GM12878 (cell line): ENCODE results near the gene MAGI2. TPM values are rescaled to one million over a fixed set of nuclear protein-coding genes. Genes with fewer than 3 reads are reported as not detected.

Source experiments
- ATAC-seq: fragments of 200-7000 bp; cut with Tn5 transposase; 3 replicates; pipeline ENCODE4 v1.9.1; 2020; ENCODE audit warnings: mild to moderate bottlenecking, moderate library complexity
- BruUV-seq: library from RNA; stranded (reverse); fragments of 400-500 nt; replicated peaks from 2 replicates; lab custom pipeline; 2021; lab: Mats Ljungman, UMichigan
- CTCF ChIA-PET: fragments of 300-600 bp; sonication (Branson Sonifier 250); formaldehyde crosslinking; extraction: SDS; loops from one replicate; lab custom pipeline; 2021; ENCODE audit warnings: inconsistent platforms; lab: Yijun Ruan, JAX
- POLR2A ChIA-PET: fragments of 350-600 bp; formaldehyde crosslinking; extraction: SDS; loops from one replicate; lab custom pipeline; 2021; ENCODE audit warnings: inconsistent platforms; lab: Charles Lee
- RAD21 ChIA-PET: fragments of 300-600 bp; sonication (Branson Sonifier 250); formaldehyde crosslinking; loops from one replicate; lab custom pipeline; 2023; ENCODE audit warnings: antibody characterized with exemption; ENCODE audit not compliant: unreplicated experiment; lab: Charles Lee
- SMC1A ChIA-PET: fragments of 300-600 bp; sonication (Branson Sonifier 250); formaldehyde crosslinking; loops from one replicate; lab custom pipeline; 2023; ENCODE audit not compliant: unreplicated experiment, uncharacterized antibody; lab: Charles Lee
- DNase-seq: peaks from one replicate; pipeline ENCODE4 v3.0.0-alpha.2; 2011; ENCODE audit warnings: low read depth, low spot score
- FAIRE-seq: peaks from 3 replicates; lab custom pipeline; 2011; peaks lifted over from hg19 to GRCh38; lab: Jason Lieb, UNC
- H2AFZ ChIP-seq: 2 replicates; pipeline ENCODE4 v1.6.0; 2011; ENCODE audit warnings: low read depth, low read length, control low read depth; ENCODE audit not compliant: control insufficient read depth
- H3K27ac ChIP-seq: 2 replicates; pipeline ENCODE4 v1.5.1; 2011; ENCODE audit warnings: control low read depth; ENCODE audit not compliant: control insufficient read depth, insufficient read depth
- H3K27me3 ChIP-seq, 2 experiments: replicated peaks in 1 of 2; 2 replicates each; pipeline versions ENCODE4 v1.6.0 to v1.6.1; 2011; ENCODE audit warnings: low read length in 1 of 2; ENCODE audit not compliant: control insufficient read depth in 2 of 2, insufficient read depth in 2 of 2
- H3K36me3 ChIP-seq, 2 experiments: 2 replicates each; pipeline ENCODE4 v1.5.1; 2011; ENCODE audit warnings: low read length in 1 of 2; ENCODE audit not compliant: control insufficient read depth in 2 of 2, insufficient read depth in 2 of 2
- H3K4me1 ChIP-seq: 2 replicates; pipeline ENCODE4 v1.6.1; 2011; ENCODE audit warnings: mild to moderate bottlenecking, low read length, moderate library complexity, mixed read lengths; ENCODE audit not compliant: control insufficient read depth, insufficient read depth
- H3K4me2 ChIP-seq: 2 replicates; pipeline ENCODE4 v1.6.0; 2011; ENCODE audit warnings: control low read depth; ENCODE audit not compliant: control insufficient read depth, insufficient read depth
- H3K4me3 ChIP-seq: fragments of 200-600 bp; sonication (generic); 2 replicates; pipeline ENCODE4 v1.5.1; 2016
- H3K79me2 ChIP-seq: 2 replicates; pipeline ENCODE4 v1.6.0; 2011; ENCODE audit warnings: low read length; ENCODE audit not compliant: control insufficient read depth, insufficient read depth
- H3K9ac ChIP-seq: 2 replicates; pipeline ENCODE4 v1.8.0; 2011; ENCODE audit warnings: low read length, control low read depth, mixed read lengths; ENCODE audit not compliant: control insufficient read depth, insufficient read depth
- H3K9me3 ChIP-seq: replicated peaks from 3 replicates; pipeline ENCODE4 v1.5.1; 2011; ENCODE audit warnings: mild to moderate bottlenecking, low read length; ENCODE audit not compliant: control insufficient read depth, insufficient read depth
- H4K20me1 ChIP-seq: 2 replicates; pipeline ENCODE4 v1.6.0; 2011; ENCODE audit not compliant: control insufficient read depth, insufficient read depth
- CREM ChIP-seq: IDR thresholded peaks from 2 replicates; pipeline ENCODE4 v1.6.1; 2014; ENCODE audit warnings: antibody characterized with exemption, low read depth
- FOS ChIP-seq: IDR thresholded peaks from 3 replicates; pipeline ENCODE4 v1.6.1; 2011; ENCODE audit warnings: borderline replicate concordance; ENCODE audit not compliant: insufficient read length; ENCODE audit errors: extremely low read depth
- FOXK2 ChIP-seq: fragments of 450-650 bp; IDR thresholded peaks from 2 replicates; pipeline ENCODE4 v1.6.1; 2017; ENCODE audit warnings: mild to moderate bottlenecking, moderate library complexity
- IRF5 ChIP-seq: fragments of 450-650 bp; IDR thresholded peaks from 2 replicates; pipeline ENCODE4 v1.6.1; 2017; ENCODE audit warnings: borderline replicate concordance
- KLF5 ChIP-seq: fragments of 450-650 bp; IDR thresholded peaks from 2 replicates; pipeline ENCODE4 v1.6.1; 2014; ENCODE audit warnings: mild to moderate bottlenecking; ENCODE audit not compliant: partially characterized antibody
- MYC ChIP-seq: IDR thresholded peaks from 2 replicates; pipeline ENCODE4 v1.6.1; 2011; ENCODE audit warnings: mild to moderate bottlenecking, low read length, moderate library complexity, inconsistent platforms; ENCODE audit not compliant: insufficient read depth, insufficient replicate concordance, insufficient read length, severe bottlenecking
- PAX5 ChIP-seq: IDR thresholded peaks from 2 replicates; pipeline ENCODE4 v1.6.1; 2011; ENCODE audit warnings: low read depth, low read length, borderline replicate concordance
- PBX3 ChIP-seq: IDR thresholded peaks from 2 replicates; pipeline ENCODE4 v1.6.1; 2011; ENCODE audit warnings: mild to moderate bottlenecking, low read depth, low read length, moderate library complexity; ENCODE audit not compliant: insufficient replicate concordance
- PML ChIP-seq: IDR thresholded peaks from 2 replicates; pipeline ENCODE4 v1.6.1; 2012; ENCODE audit warnings: low read length, inconsistent platforms
- SIN3A ChIP-seq: IDR thresholded peaks from 2 replicates; pipeline ENCODE4 v1.6.1; 2012; ENCODE audit warnings: low read depth, low read length, improper control_type of control experiment
- WGBS: methylation state at CpG from one replicate; pipeline ENCODE4 v1.1.6; 2016; ENCODE audit warnings: low lambda C conversion rate; ENCODE audit not compliant: insufficient replicate concordance, insufficient coverage; ENCODE audit errors: missing lambda C conversion rate; 5-methylcytosine and 5-hydroxymethylcytosine counted together
- in situ Hi-C: fragments of 300-500 bp; cut with MboI; formaldehyde crosslinking; loops from 9 replicates; pipeline ENCODE4 v1.14.3; 2018; ENCODE audit warnings: mixed read lengths
- intact Hi-C: fragments of 100-400 bp; cut with micrococcal nuclease; formaldehyde crosslinking; loops from one replicate; pipeline ENCODE4 v1.14.2; 2022; ENCODE audit not compliant: unreplicated experiment
- polyA plus RNA-seq, 11 experiments: library from polyadenylated mRNA; depleted of rRNA in 4 of 11; unstranded in 6 of 11; stranded (reverse) in 5 of 11; fragments of >200 nt; fragmentation: Nextera tagmentation in 4 of 11; fragmentation: Illumina TruSeq in 1 of 11; extraction: Ambion mirVana in 4 of 11; extraction: Trizol in 1 of 11; gene quantifications; 1 replicate in 1 of 11; 2 replicates in 10 of 11; pipeline versions ENCODE4 v1.2.1 to v1.2.3, GENCODE V29; 2011 to 2016; ENCODE audit warnings: inconsistent platforms in 2 of 11, missing spikeins in 2 of 11, low read depth in 1 of 11
- total RNA-seq, 4 experiments: library from RNA; depleted of rRNA in 3 of 4; stranded (reverse); fragments of >200 nt in 3 of 4; fragmentation: Illumina TruSeq in 1 of 4; extraction: Trizol in 1 of 4; gene quantifications; 2 replicates each; pipeline versions ENCODE4 v1.2.1 to v1.2.3, GENCODE V29; 2013 to 2021
- TF ChIP-seq, protein P1 (sequence below): fragments of 150-350 bp; IDR thresholded peaks from 2 replicates; pipeline ENCODE4 v1.6.1; 2016; ENCODE audit warnings: low read depth, low read length

Gene MAGI2
- total and polyA plus RNA-seq, 10 of the 15 experiments (the other 5 are each of a cell fraction or from before 2014, with no cell fraction given): 0.01 to 0.31 (median 0.05) TPM; not detected in 2

- no peak for DNase-seq
- 35% methylated on average over 6 of the region's 6 CpGs for WGBS
- in situ Hi-C loops (no loop called here), intact Hi-C loops (no loop called here)
- no peak overlapping the region for H3K4me3 ChIP-seq
- no peaks in the 10 kb centered on the region for H3K27me3 ChIP-seq
- no peaks in the 10 kb centered on the region for H3K36me3 ChIP-seq
- no peaks in the 10 kb centered on the region for H4K20me1 ChIP-seq
- H3K9me3 ChIP-seq: no peaks in the 10 kb centered on the region
- no peak for ATAC-seq
- H3K27ac ChIP-seq: no peak overlapping the region
- ChIA-PET POLR2A (interaction anchor here (0.6 kb wide), 1 partner anchor 77 kb away, joined by 3 read pairs; no protein-coding TSS in a partner anchor), RAD21 (no interaction called here), CTCF (interaction anchor here (1.0 kb wide), 1 partner anchor 22 kb away, joined by 3 read pairs; no protein-coding TSS in a partner anchor), SMC1A (no interaction called here)
- no TSS peak for BruUV-seq
- H3K79me2 ChIP-seq: no peaks in the 10 kb centered on the region
- TF ChIP-seq KLF5: no peak
- TF ChIP-seq SIN3A: no peak
- TF ChIP-seq FOXK2: no peak
- no peak for TF ChIP-seq FOS
- TF ChIP-seq PBX3: no peak
- no peak overlapping the region for H3K9ac ChIP-seq
- FAIRE-seq: no peak
- H3K4me1 ChIP-seq: no peaks in the 10 kb centered on the region
- no peak overlapping the region for H2AFZ ChIP-seq
- no peak overlapping the region for H3K4me2 ChIP-seq
Observed at GRCh38 chr7:78852951-78853350, 600.5 kb downstream of the MAGI2 start.

DNA sequence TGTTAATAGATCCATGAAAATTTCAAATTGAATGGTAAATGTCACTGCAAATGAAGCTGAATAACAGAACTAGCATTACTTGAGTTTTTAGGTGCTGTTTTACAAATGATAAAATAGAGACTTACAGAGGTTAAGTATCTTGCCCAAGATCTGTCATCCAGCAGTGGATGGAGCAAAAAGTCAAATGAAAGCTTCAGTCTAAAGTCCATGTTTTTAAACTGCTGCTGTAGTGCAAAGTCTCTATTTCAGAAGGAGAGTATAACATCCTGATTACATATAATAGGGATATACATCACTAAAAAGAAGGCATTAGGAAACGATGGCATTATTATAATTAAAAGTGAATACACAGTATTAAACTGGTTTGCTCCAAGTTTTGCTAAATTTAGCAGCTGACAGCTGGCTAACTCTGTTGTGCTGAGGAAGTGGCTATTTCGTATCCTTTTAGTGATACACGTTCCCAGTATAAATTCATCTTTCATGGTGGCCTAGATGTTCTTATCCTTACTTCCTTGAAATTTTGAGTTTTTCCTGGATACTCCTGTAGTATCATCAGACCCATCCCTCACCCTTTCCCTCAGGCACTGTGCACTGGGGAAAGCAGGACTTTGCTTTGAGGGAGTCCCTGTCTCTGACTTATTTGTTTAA is 603.2 kb downstream of the MAGI2 start:
- Histone ChIP-seq H3K79me2 (no peaks in the 10 kb centered on the region), H3K27ac (no peak overlapping the region), H3K4me1 (no peaks in the 10 kb centered on the region), H3K9me3 (no peaks in the 10 kb centered on the region), H3K4me2 (no peak overlapping the region), H3K9ac (no peak overlapping the region), H4K20me1 (no peaks in the 10 kb centered on the region), H3K27me3 (no peaks in the 10 kb centered on the region), H3K36me3 (no peaks in the 10 kb centered on the region), H2AFZ (no peak overlapping the region), H3K4me3 (no peak overlapping the region)
- ChIA-PET CTCF (interaction anchor here (1.0 kb wide), 1 partner anchor 10 kb away, joined by 3 read pairs; no protein-coding TSS in a partner anchor), SMC1A (no interaction called here), POLR2A (no interaction called here), RAD21 (no interaction called here)
- 1% methylated on average over 3 of the region's 3 CpGs for WGBS
- intact Hi-C loops: no loop called here
- no TSS peak for BruUV-seq
- no peak for ATAC-seq
- TF ChIP-seq MYC (no peak), IRF5 (no peak), PAX5 (no peak), CREM (no peak), PML (no peak)
- TF ChIP-seq, protein P1, sequence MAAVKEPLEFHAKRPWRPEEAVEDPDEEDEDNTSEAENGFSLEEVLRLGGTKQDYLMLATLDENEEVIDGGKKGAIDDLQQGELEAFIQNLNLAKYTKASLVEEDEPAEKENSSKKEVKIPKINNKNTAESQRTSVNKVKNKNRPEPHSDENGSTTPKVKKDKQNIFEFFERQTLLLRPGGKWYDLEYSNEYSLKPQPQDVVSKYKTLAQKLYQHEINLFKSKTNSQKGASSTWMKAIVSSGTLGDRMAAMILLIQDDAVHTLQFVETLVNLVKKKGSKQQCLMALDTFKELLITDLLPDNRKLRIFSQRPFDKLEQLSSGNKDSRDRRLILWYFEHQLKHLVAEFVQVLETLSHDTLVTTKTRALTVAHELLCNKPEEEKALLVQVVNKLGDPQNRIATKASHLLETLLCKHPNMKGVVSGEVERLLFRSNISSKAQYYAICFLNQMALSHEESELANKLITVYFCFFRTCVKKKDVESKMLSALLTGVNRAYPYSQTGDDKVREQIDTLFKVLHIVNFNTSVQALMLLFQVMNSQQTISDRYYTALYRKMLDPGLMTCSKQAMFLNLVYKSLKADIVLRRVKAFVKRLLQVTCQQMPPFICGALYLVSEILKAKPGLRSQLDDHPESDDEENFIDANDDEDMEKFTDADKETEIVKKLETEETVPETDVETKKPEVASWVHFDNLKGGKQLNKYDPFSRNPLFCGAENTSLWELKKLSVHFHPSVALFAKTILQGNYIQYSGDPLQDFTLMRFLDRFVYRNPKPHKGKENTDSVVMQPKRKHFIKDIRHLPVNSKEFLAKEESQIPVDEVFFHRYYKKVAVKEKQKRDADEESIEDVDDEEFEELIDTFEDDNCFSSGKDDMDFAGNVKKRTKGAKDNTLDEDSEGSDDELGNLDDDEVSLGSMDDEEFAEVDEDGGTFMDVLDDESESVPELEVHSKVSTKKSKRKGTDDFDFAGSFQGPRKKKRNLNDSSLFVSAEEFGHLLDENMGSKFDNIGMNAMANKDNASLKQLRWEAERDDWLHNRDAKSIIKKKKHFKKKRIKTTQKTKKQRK: no peak
- DNase-seq: no peak
- FAIRE-seq: no peak
- in situ Hi-C loops: no loop called here
